HEK293 (cell line): ENCODE results near the gene COX20.
A peak's percentile ranks its signal among the peaks of the same experiment; 100 is the strongest.

ENCODE experiments used
- BCL11B ChIP-seq: fragments of 450-650 bp; formaldehyde crosslinking; IDR thresholded peaks from 2 replicates; pipeline ENCODE4 v1.5.1; 2016; ENCODE audit warnings: low read depth, missing biosample characterization, missing genetic modification characterization
- HIC1 ChIP-seq: fragments of 450-650 bp; formaldehyde crosslinking; IDR thresholded peaks from 2 replicates; pipeline ENCODE4 v1.5.1; 2016; ENCODE audit warnings: missing biosample characterization, missing genetic modification characterization
- KLF1 ChIP-seq: fragments of 450-650 bp; formaldehyde crosslinking; IDR thresholded peaks from 2 replicates; pipeline ENCODE4 v1.5.1; 2016; ENCODE audit warnings: missing biosample characterization, missing genetic modification characterization
- KLF17 ChIP-seq: fragments of 450-650 bp; formaldehyde crosslinking; IDR thresholded peaks from 2 replicates; pipeline ENCODE4 v1.5.1; 2016; ENCODE audit warnings: missing biosample characterization, missing genetic modification characterization
- OSR2 ChIP-seq: fragments of 450-650 bp; formaldehyde crosslinking; IDR thresholded peaks from 2 replicates; pipeline ENCODE4 v1.5.1; 2016; ENCODE audit warnings: missing biosample characterization, missing genetic modification characterization
- TCF7L2 ChIP-seq: IDR thresholded peaks from 2 replicates; pipeline ENCODE4 v1.6.1; 2011; ENCODE audit warnings: low read depth, mild to moderate bottlenecking, inconsistent platforms, low read length, moderate library complexity, borderline replicate concordance
- ZBTB21 ChIP-seq: fragments of 450-650 bp; formaldehyde crosslinking; IDR thresholded peaks from 2 replicates; pipeline ENCODE4 v1.5.1; 2017; ENCODE audit warnings: missing biosample characterization, missing genetic modification characterization
- ZBTB8A ChIP-seq: fragments of 450-650 bp; formaldehyde crosslinking; IDR thresholded peaks from 2 replicates; pipeline ENCODE4 v1.5.1; 2016; ENCODE audit warnings: missing biosample characterization, missing genetic modification characterization
- ZFHX2 ChIP-seq: fragments of 450-650 bp; formaldehyde crosslinking; conservative IDR thresholded peaks from 2 replicates; pipeline ENCODE4 v1.5.1; 2016; ENCODE audit warnings: missing biosample characterization, missing genetic modification characterization
- ZNF23 ChIP-seq: fragments of 450-650 bp; formaldehyde crosslinking; IDR thresholded peaks from 2 replicates; pipeline ENCODE4 v1.5.1; 2016; ENCODE audit warnings: missing biosample characterization, missing genetic modification characterization, borderline replicate concordance
- ZNF394 ChIP-seq: fragments of 450-650 bp; formaldehyde crosslinking; IDR thresholded peaks from 2 replicates; pipeline ENCODE4 v1.5.1; 2016; ENCODE audit warnings: missing biosample characterization, missing genetic modification characterization, mild to moderate bottlenecking, moderate library complexity, borderline replicate concordance
- ZNF398 ChIP-seq: fragments of 450-650 bp; formaldehyde crosslinking; IDR thresholded peaks from 2 replicates; pipeline ENCODE4 v1.5.1; 2017; ENCODE audit warnings: missing biosample characterization, missing genetic modification characterization
- ZNF48 ChIP-seq: fragments of 450-650 bp; formaldehyde crosslinking; IDR thresholded peaks from 2 replicates; pipeline ENCODE4 v1.5.1; 2016; ENCODE audit warnings: missing biosample characterization, missing genetic modification characterization
- ZNF558 ChIP-seq: fragments of 450-650 bp; formaldehyde crosslinking; IDR thresholded peaks from 2 replicates; pipeline ENCODE4 v1.5.1; 2016; ENCODE audit warnings: missing biosample characterization, missing genetic modification characterization
- ZNF610 ChIP-seq: fragments of 450-650 bp; formaldehyde crosslinking; IDR thresholded peaks from 2 replicates; pipeline ENCODE4 v1.5.1; 2016; ENCODE audit warnings: missing biosample characterization, missing genetic modification characterization, borderline replicate concordance
- ZNF624 ChIP-seq: fragments of 450-650 bp; formaldehyde crosslinking; IDR thresholded peaks from 2 replicates; pipeline ENCODE4 v1.5.1; 2017; ENCODE audit warnings: missing biosample characterization, missing genetic modification characterization
- ZNF639 ChIP-seq: fragments of 450-650 bp; formaldehyde crosslinking; IDR thresholded peaks from 2 replicates; pipeline ENCODE4 v1.5.1; 2016; ENCODE audit warnings: missing biosample characterization, missing genetic modification characterization
- ZNF692 ChIP-seq: fragments of 450-650 bp; formaldehyde crosslinking; IDR thresholded peaks from 2 replicates; pipeline ENCODE4 v1.5.1; 2016; ENCODE audit warnings: missing biosample characterization, missing genetic modification characterization
- ZNF768 ChIP-seq: fragments of 450-650 bp; formaldehyde crosslinking; IDR thresholded peaks from 2 replicates; pipeline ENCODE4 v1.5.1; 2018; ENCODE audit warnings: missing biosample characterization, mild to moderate bottlenecking, missing genetic modification characterization
- ZNF785 ChIP-seq: fragments of 450-650 bp; formaldehyde crosslinking; IDR thresholded peaks from 2 replicates; pipeline ENCODE4 v1.5.1; 2016; ENCODE audit warnings: missing biosample characterization, missing genetic modification characterization
- ZNF792 ChIP-seq: fragments of 450-650 bp; formaldehyde crosslinking; IDR thresholded peaks from 2 replicates; pipeline ENCODE4 v1.5.1; 2016; ENCODE audit warnings: missing biosample characterization, missing genetic modification characterization
- TF ChIP-seq, protein P1 (sequence below): fragments of 450-650 bp; formaldehyde crosslinking; conservative IDR thresholded peaks from 2 replicates; pipeline ENCODE4 v1.5.1; 2016; ENCODE audit warnings: low read depth, missing biosample characterization, missing genetic modification characterization
- TF ChIP-seq, protein P2 (sequence below): fragments of 450-650 bp; IDR thresholded peaks from 2 replicates; pipeline ENCODE4 v1.5.1; 2018; ENCODE audit warnings: missing biosample characterization, missing genetic modification characterization

COX20 gene

GRCh38 chr1:244833734-244834542 is 1.5 kb upstream of the COX20 start (continued):
- TF ChIP-seq ZBTB21 (tag by site-specific recombination), result peak; percentile 26; the same call in 1 of the 2 replicates
- 0 out of 2 replicates have a peak, but pooled peaks have one; percentile 62 for TF ChIP-seq ZNF398
- peak; percentile 35 for TF ChIP-seq BCL11B (tag by site-specific recombination)
- TF ChIP-seq ZNF768, result no peak
- peak; percentile 79; the same call in 1 of the 2 replicates for TF ChIP-seq ZNF558 (tag by site-specific recombination)
- peak; percentile 75 for TF ChIP-seq ZNF785 (tag by site-specific recombination)
- no peak for TF ChIP-seq ZNF610 (tag by site-specific recombination)
- TF ChIP-seq TCF7L2, result peak; percentile 68; the same call in 1 of the 2 replicates
- TF ChIP-seq ZBTB8A (tag by site-specific recombination), result peak; percentile 99
- TF ChIP-seq ZNF48 (tag by site-specific recombination), result no peak
- peak; percentile 27; the same call in 1 of the 2 replicates for TF ChIP-seq HIC1 (tag by site-specific recombination)
- peak; percentile 68; the same call in 1 of the 2 replicates for TF ChIP-seq OSR2 (tag by site-specific recombination)
- peak; percentile 55 for TF ChIP-seq ZNF692 (tag by site-specific recombination)
- TF ChIP-seq, protein P1, sequence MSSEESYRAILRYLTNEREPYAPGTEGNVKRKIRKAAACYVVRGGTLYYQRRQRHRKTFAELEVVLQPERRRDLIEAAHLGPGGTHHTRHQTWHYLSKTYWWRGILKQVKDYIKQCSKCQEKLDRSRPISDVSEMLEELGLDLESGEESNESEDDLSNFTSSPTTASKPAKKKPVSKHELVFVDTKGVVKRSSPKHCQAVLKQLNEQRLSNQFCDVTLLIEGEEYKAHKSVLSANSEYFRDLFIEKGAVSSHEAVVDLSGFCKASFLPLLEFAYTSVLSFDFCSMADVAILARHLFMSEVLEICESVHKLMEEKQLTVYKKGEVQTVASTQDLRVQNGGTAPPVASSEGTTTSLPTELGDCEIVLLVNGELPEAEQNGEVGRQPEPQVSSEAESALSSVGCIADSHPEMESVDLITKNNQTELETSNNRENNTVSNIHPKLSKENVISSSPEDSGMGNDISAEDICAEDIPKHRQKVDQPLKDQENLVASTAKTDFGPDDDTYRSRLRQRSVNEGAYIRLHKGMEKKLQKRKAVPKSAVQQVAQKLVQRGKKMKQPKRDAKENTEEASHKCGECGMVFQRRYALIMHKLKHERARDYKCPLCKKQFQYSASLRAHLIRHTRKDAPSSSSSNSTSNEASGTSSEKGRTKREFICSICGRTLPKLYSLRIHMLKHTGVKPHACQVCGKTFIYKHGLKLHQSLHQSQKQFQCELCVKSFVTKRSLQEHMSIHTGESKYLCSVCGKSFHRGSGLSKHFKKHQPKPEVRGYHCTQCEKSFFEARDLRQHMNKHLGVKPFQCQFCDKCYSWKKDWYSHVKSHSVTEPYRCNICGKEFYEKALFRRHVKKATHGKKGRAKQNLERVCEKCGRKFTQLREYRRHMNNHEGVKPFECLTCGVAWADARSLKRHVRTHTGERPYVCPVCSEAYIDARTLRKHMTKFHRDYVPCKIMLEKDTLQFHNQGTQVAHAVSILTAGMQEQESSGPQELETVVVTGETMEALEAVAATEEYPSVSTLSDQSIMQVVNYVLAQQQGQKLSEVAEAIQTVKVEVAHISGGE, result 0 out of 2 replicates have a peak, but pooled peaks have one; percentile 43
- TF ChIP-seq ZNF639 (tag by site-specific recombination), result peak; percentile 60
- TF ChIP-seq, protein P2, sequence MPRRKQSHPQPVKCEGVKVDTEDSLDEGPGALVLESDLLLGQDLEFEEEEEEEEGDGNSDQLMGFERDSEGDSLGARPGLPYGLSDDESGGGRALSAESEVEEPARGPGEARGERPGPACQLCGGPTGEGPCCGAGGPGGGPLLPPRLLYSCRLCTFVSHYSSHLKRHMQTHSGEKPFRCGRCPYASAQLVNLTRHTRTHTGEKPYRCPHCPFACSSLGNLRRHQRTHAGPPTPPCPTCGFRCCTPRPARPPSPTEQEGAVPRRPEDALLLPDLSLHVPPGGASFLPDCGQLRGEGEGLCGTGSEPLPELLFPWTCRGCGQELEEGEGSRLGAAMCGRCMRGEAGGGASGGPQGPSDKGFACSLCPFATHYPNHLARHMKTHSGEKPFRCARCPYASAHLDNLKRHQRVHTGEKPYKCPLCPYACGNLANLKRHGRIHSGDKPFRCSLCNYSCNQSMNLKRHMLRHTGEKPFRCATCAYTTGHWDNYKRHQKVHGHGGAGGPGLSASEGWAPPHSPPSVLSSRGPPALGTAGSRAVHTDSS (tag by site-specific recombination), result no peak
- TF ChIP-seq ZNF792, result peak; percentile 94
- TF ChIP-seq KLF17, result 0 out of 2 replicates have a peak, but pooled peaks have one; percentile 57
- no peak for TF ChIP-seq ZNF624 (tag by site-specific recombination)
- TF ChIP-seq ZFHX2, result peak; percentile 73
- peak; percentile 80 for TF ChIP-seq ZNF394 (tag by site-specific recombination)
- no peak for TF ChIP-seq ZNF23
- TF ChIP-seq KLF1 (tag by site-specific recombination), result peak; percentile 67
